Measurements from ENCODE around the gene NRG2. TPM values are rescaled to one million over a fixed set of nuclear protein-coding genes. Genes with fewer than 3 reads are reported as not detected.
A peak's percentile ranks its signal among the peaks of the same experiment; 100 is the strongest.

Gene NRG2
- total RNA-seq, 3 donors from 2014 or later (not counting 1 experiment from before 2014, with no cell fraction given) = 0.21 to 0.50 (median 0.40) TPM

DNA sequence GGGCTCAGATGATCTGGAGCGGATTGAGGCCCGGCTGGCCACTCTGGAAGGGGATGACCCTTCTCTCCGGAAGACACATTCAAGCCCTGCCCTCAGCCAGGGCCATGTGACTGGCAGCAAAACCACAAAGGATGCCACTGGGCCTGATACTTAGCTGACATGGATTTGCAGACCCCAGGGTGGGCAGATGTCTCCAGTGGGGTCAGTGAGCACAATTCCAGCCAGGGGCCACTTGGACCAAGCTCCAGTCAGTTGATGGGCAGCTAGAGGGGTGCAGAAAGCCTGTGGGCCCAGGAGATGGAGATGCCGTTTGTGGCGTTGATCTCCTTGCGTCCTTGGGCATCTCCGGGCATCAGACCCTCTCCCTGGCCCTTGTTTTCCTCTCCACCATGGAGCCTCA lies 200.8 kb downstream of the NRG2 start:
- peaks cover 8% of the 10 kb centered on the region for H3K4me1 ChIP-seq (ENCODE audit: control insufficient read depth, insufficient read depth, low read length)
- ATAC-seq (no peak), DNase-seq (no peak)
- WGBS (ENCODE audit: insufficient coverage) = 91% methylated on average over 7 of the region's 7 CpGs
- H3K27ac ChIP-seq (ENCODE audit: low read length) = no peak overlapping the region
- peaks cover 4% of the 10 kb centered on the region for H3K27me3 ChIP-seq (ENCODE audit: control insufficient read depth, insufficient read depth, low read length)
- no peaks in the 10 kb centered on the region for H3K36me3 Mint-ChIP-seq
- H3K27me3 Mint-ChIP-seq (ENCODE audit: low read depth in 2 of 2) = peaks cover 0 to 2% of the 10 kb centered on the region in 2 donors
- no peak overlapping the region for H3K4me3 ChIP-seq (ENCODE audit: low read length)
- no peaks in the 10 kb centered on the region for H3K9me3 ChIP-seq (ENCODE audit: control insufficient read depth, insufficient read depth, low read length)
- H3K4me3 Mint-ChIP-seq = no peak overlapping the region
- no peak overlapping the region for H3K27ac Mint-ChIP-seq
- no peaks in the 10 kb centered on the region for H3K36me3 ChIP-seq (ENCODE audit: control insufficient read depth, insufficient read depth, low read length)
- no peaks in the 10 kb centered on the region for H3K9me3 Mint-ChIP-seq
- intact Hi-C loops (cut with micrococcal nuclease) = loop anchor here (10.0 kb wide), 2 partner anchors 208 to 548 kb away; partner anchors contain the start of gene MATR3
- H3K4me1 Mint-ChIP-seq = peaks cover 2 to 8% of the 10 kb centered on the region in 2 donors
- TF ChIP-seq, protein P1, sequence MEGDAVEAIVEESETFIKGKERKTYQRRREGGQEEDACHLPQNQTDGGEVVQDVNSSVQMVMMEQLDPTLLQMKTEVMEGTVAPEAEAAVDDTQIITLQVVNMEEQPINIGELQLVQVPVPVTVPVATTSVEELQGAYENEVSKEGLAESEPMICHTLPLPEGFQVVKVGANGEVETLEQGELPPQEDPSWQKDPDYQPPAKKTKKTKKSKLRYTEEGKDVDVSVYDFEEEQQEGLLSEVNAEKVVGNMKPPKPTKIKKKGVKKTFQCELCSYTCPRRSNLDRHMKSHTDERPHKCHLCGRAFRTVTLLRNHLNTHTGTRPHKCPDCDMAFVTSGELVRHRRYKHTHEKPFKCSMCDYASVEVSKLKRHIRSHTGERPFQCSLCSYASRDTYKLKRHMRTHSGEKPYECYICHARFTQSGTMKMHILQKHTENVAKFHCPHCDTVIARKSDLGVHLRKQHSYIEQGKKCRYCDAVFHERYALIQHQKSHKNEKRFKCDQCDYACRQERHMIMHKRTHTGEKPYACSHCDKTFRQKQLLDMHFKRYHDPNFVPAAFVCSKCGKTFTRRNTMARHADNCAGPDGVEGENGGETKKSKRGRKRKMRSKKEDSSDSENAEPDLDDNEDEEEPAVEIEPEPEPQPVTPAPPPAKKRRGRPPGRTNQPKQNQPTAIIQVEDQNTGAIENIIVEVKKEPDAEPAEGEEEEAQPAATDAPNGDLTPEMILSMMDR (IDR thresholded peaks at IDR 0.05) = no peak

DNA sequence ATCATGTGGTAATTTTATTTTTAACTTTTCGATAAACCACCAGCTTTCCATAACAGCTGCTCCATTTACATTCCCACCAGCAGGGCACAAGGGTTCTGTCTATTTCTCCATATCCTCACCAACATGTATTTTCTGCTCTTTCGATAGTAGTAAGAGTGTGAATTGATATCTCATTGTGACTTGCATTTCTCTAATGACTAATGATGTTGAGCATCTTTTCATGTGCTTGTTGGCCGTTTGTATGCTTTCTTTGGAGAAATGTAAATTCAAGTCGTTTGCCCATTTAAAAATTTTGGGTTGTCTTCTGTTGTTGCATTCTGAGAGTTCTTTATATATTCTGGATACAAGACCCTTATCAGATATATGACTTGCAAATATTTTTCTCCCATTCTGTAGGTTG lies 201.6 kb downstream of the NRG2 start:
- no peaks in the 10 kb centered on the region for H3K36me3 Mint-ChIP-seq
- Histone ChIP-seq H3K27ac (ENCODE audit: low read length) (no peak overlapping the region), H3K36me3 (ENCODE audit: control insufficient read depth, insufficient read depth, low read length) (no peaks in the 10 kb centered on the region), H3K9me3 (ENCODE audit: control insufficient read depth, insufficient read depth, low read length) (no peaks in the 10 kb centered on the region), H3K4me1 (ENCODE audit: control insufficient read depth, insufficient read depth, low read length) (peaks cover 3% of the 10 kb centered on the region), H3K4me3 (ENCODE audit: low read length) (no peak overlapping the region), H3K27me3 (ENCODE audit: control insufficient read depth, insufficient read depth, low read length) (no peaks in the 10 kb centered on the region)
- DNase-seq = no peak
- peaks cover 0 to 2% of the 10 kb centered on the region in 2 donors for H3K27me3 Mint-ChIP-seq (ENCODE audit: low read depth in 2 of 2)
- TF ChIP-seq, protein P1 (IDR thresholded peaks at IDR 0.05) = no peak
- intact Hi-C loops (cut with micrococcal nuclease) = loop anchor here (10.0 kb wide), 2 partner anchors 207 to 547 kb away; partner anchors contain the start of gene MATR3
- H3K27ac Mint-ChIP-seq = no peak overlapping the region
- no peaks in the 10 kb centered on the region for H3K9me3 Mint-ChIP-seq
- H3K4me3 Mint-ChIP-seq = no peak overlapping the region
- WGBS (ENCODE audit: insufficient coverage) = 63% methylated on average over 1 of the region's 4 CpGs
- no peak for ATAC-seq
- H3K4me1 Mint-ChIP-seq = peaks cover 0 to 4% of the 10 kb centered on the region in 2 donors

DNA sequence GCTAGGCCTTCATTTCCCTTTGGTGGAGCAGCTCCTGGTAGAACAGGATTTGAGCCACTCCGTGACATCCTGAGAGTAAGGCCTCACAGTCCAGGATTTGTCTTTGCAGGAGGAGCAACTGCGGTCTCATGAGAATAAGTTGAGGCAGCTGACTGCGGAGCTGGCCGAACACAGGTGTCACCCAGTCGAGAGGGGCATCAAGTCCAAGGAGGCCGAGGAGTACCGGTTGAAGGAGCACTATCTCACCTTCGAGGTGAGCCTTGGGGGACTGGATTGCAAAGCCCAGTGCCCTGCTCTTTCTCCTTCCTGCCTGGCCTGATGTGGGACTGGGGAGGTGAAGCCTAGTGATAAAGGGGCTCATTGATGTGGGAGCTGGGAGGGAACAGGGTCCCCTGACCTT lies 203.2 kb downstream of the NRG2 start:
- Histone ChIP-seq H3K4me1 (ENCODE audit: control insufficient read depth, insufficient read depth, low read length) (peaks cover 3% of the 10 kb centered on the region), H3K27ac (ENCODE audit: low read length) (no peak overlapping the region), H3K27me3 (ENCODE audit: control insufficient read depth, insufficient read depth, low read length) (no peaks in the 10 kb centered on the region), H3K36me3 (ENCODE audit: control insufficient read depth, insufficient read depth, low read length) (no peaks in the 10 kb centered on the region), H3K9me3 (ENCODE audit: control insufficient read depth, insufficient read depth, low read length) (no peaks in the 10 kb centered on the region), H3K4me3 (ENCODE audit: low read length) (no peak overlapping the region)
- Mint-ChIP-seq H3K4me1 (peaks cover 0 to 4% of the 10 kb centered on the region in 2 donors), H3K27ac (no peak overlapping the region), H3K36me3 (no peaks in the 10 kb centered on the region), H3K9me3 (no peaks in the 10 kb centered on the region), H3K4me3 (no peak overlapping the region), H3K27me3 (ENCODE audit: low read depth in 2 of 2) (peaks cover 0 to 6% of the 10 kb centered on the region in 2 donors)
- intact Hi-C loops (cut with micrococcal nuclease) = loop anchor here (10.0 kb wide), 2 partner anchors 205 to 545 kb away; partner anchors contain the start of gene MATR3
- TF ChIP-seq, protein P1 (IDR thresholded peaks at IDR 0.05) = no peak
- 88% methylated on average over 8 of the region's 8 CpGs for WGBS (ENCODE audit: insufficient coverage)
- ATAC-seq (no peak), DNase-seq (no peak)

DNA sequence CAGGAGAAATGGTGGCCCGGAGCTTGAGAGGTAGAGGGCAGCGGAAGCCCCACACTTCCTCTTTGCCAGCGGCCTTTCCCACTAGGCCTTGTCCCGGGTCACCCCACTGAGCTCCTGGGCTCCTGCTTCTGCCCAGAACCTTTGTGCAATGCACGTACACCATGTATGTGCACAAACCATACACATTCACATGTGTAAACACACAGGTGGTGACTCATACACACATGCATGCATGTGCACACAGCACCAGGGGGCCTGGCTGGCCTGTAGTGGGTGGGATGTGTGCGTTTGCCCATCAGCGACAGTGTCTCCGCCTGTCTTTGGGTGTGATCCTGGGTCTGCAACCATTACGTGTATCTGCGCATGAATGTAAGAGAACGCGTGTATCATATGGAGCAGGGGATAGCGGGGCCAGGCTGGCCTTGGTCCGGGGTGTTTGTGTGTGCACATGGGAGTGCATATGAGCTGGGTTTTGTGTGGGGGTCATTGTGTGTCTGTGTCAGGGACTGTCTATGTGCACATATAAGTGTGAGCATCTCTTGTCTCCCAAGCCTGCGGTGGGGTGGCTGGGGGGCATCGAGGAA lies 203.8 kb downstream of the NRG2 start:
- Histone ChIP-seq H3K36me3 (ENCODE audit: control insufficient read depth, insufficient read depth, low read length) (no peaks in the 10 kb centered on the region), H3K27me3 (ENCODE audit: control insufficient read depth, insufficient read depth, low read length) (no peaks in the 10 kb centered on the region), H3K4me1 (ENCODE audit: control insufficient read depth, insufficient read depth, low read length) (no peaks in the 10 kb centered on the region), H3K9me3 (ENCODE audit: control insufficient read depth, insufficient read depth, low read length) (no peaks in the 10 kb centered on the region), H3K27ac (ENCODE audit: low read length) (no peak overlapping the region), H3K4me3 (ENCODE audit: low read length) (no peak overlapping the region)
- Mint-ChIP-seq H3K27me3 (ENCODE audit: low read depth in 2 of 2) (peaks cover 0 to 8% of the 10 kb centered on the region in 2 donors), H3K9me3 (no peaks in the 10 kb centered on the region), H3K36me3 (no peaks in the 10 kb centered on the region), H3K4me1 (no peaks in the 10 kb centered on the region), H3K4me3 (no peak overlapping the region), H3K27ac (no peak overlapping the region)
- TF ChIP-seq, protein P1 (IDR thresholded peaks at IDR 0.05) = no peak
- 92% methylated on average over 16 of the region's 16 CpGs for WGBS (ENCODE audit: insufficient coverage)
- peak in 1 of 3 donors; percentile 19 for ATAC-seq
- intact Hi-C loops (cut with micrococcal nuclease) = no loop called here
- no peak for DNase-seq
